Loucy (cell line): ENCODE data around the gene CNTN5.

ENCODE experiments used
- EZH2phosphoT487 ChIP-seq: fragments of 200-600 bp; IDR thresholded peaks from 2 replicates; pipeline ENCODE4 v1.6.1; 2018; ENCODE audit warnings: antibody characterized with exemption, mild to moderate bottlenecking, moderate library complexity, borderline replicate concordance
- TF ChIP-seq, protein P1 (sequence below): fragments of 200-600 bp; sonication (generic); conservative IDR thresholded peaks from 2 replicates; pipeline ENCODE4 v1.5.1; 2014; ENCODE audit warnings: mild to moderate bottlenecking, antibody characterized with exemption, low read length

DNA sequence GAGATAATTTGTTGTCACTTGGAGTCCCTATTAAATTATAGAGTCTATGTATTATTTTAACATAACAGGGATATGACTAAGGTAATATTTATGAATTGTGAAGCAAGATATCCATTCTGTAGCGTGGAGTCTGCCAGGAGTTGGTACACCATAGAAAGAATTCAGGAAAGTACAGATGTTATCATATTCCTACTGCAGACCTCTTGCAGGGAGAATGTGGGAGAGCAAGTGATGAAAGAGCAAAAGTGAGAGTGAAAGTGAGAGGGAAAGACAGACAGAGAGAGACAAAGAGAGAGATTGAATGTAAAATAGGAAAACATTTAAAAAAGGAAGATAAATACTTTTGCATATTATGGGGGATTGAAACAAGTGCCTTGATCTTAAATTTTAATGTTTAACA is 468.8 kb downstream of the CNTN5 start:
- TF ChIP-seq, protein P1, sequence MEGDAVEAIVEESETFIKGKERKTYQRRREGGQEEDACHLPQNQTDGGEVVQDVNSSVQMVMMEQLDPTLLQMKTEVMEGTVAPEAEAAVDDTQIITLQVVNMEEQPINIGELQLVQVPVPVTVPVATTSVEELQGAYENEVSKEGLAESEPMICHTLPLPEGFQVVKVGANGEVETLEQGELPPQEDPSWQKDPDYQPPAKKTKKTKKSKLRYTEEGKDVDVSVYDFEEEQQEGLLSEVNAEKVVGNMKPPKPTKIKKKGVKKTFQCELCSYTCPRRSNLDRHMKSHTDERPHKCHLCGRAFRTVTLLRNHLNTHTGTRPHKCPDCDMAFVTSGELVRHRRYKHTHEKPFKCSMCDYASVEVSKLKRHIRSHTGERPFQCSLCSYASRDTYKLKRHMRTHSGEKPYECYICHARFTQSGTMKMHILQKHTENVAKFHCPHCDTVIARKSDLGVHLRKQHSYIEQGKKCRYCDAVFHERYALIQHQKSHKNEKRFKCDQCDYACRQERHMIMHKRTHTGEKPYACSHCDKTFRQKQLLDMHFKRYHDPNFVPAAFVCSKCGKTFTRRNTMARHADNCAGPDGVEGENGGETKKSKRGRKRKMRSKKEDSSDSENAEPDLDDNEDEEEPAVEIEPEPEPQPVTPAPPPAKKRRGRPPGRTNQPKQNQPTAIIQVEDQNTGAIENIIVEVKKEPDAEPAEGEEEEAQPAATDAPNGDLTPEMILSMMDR: no peak
- no peak for TF ChIP-seq EZH2phosphoT487
